ENCODE data around the gene DNAH14.
"Not testable (repeated sequence)": the region's sequence is repeated elsewhere in the genome, so short reads cannot be mapped to it uniquely, and the experiment has no call there.

Gene DNAH14

DNA sequence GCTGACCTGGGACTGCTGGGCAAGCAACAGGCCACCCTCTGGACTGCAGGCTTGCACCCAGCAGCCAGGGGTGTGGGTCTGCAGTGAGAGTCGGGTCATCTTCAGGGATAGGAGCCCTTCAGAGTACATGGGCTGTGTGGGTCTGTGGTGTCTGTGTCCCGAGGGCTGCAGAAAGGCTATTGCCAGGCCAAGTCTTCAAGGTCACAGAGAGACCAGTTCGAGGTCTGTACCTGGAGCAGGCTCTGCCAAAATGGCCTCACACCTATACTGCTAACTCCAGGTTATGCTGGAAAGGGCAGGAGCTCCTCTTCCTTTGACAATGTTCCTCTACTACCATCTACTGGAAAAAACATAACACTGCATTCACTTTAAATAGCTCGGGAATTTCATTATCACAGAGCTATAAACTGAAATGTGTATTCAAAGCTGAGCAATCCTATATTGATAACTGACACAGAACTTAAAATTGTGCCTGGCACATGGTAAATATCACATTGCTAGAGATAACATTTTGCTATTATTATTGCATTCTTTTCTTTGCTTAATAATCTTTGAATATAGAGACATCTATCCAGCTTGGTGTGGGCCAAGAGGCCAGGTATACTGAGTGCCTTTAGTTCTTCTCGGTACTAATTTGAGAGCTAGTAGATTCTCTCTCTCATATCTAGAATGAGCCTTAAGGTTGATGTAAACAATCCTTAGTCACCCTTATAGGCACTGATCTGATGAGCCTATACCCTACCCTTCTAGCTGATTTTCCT is 6.9 kb upstream of the DNAH14 start:
- no peak for DNase-seq

DNA sequence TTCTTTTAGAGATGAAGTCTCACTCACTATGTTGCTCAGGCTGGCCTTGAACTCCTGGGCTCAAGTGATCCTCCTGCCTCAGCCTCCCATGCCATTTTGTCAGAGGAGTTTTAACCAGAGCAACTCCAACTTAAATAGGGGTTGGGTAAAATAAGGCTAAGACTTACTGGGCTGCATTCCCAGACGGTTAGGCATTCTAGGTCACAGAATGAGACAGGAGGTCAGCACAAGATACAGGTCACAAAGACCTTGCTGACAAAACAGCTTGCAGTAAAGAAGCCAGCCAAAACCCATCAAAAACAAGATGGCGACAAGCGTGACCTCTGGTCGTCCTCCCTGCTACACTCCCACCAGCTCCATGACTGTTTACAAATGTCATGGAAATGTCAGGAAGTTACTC is 5.7 kb upstream of the DNAH14 start:
- no peak for DNase-seq

DNA sequence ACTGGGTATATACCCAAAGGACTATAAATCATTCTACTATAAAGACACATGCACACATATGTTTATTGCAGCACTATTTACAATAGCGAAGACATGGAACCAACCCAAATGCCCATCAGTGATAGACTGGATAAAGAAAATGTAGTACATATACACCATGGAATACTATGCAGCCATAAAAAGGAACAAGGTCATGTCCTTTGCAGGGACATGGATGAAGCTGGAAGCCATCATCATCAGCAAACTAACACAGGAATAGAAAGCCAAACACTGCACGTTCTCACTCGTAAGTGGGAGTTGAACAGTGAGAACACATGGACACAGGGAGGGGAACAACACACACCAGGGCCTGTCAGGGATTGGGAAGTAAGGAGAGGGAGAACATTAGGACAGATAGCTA is 1.8 kb upstream of the DNAH14 start:
- DNase-seq: not testable (repeated sequence)

DNA sequence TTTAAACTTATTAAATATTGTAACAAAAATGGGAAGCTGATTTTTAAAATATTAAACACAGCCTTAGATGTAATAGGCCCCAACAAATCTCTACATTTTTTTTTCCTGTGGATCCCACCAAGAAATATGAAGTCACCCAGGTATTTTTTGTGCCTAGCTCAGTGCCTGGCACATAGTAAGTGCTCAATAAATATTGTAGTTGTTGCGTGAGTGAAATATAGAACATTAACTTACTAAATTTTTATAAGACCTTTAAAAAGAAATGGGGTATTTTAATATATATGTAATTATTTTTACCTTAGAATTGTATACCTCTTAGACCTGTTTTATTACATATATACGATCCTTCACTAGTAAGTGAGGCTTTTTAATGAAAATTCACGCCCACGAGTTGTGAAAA is 569 bp upstream of the DNAH14 start:
- DNase-seq: no peak

DNA sequence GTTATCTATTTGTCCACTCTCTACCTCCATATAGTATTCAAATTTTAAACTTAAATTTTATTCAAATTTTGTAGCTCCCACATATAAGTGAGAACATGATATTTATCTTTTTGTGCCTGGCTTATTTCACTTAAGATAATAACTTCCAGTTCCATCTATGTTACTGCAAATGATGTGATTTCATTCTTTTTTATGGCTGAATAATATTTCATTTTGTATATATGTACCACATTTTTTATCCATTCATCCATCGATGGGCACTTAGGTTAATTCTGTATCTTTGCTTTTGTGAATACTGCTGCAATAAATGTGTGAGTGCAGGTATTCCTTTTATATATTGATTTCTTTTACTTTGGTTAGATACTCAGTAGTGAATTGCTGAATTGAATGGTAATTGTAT is 2.1 kb downstream of the DNAH14 start:
- DNase-seq: no peak

DNA sequence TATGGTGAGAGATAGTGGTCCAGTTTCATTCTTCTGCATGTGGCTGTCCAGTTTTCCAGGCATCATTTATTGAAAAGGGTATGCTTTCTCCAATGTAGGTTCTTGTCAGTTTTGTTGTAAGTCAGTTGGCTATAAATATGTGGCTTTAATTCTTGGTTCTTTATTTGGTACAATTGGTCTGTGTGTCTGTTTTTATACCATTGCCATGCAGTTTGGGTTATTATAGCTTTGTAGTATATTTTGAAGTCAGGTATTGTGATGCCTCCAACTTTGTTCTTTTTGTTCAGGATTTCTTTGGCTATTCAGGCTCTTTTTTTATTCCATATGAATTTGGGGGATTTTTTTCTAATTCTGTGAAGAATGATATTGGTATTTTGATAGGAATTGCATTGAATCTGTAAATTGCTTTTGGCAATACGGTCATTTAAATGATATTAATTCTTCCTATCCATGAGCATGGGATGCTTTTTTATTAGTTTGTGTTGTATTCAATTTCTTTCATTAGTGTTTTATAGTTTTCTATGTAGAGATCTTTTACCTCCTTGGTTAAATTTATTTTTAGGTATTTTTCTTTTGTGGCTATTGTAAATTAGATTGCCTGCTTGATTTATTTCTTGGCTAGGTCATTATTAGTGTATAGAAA is 3.3 kb downstream of the DNAH14 start:
- no peak for DNase-seq

DNA sequence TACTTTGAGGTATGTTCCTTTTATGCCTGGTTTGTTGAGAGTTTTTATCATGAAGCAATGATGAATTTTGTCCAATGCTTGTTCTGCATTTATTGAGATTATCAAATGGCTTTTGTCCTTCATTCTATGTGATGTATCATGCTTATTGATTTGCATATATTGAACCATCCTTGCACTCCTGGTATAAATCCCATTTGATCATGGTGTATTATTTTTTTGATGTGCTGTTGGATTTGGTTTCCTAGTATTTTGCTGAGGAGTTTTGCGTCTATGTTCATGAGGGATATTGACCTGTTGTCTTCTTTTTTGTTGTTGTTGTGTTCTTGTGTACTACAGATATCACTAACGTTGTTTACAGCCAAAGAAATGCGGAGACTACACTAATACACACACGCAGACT is 4.1 kb downstream of the DNAH14 start:
- no peak for DNase-seq

DNA sequence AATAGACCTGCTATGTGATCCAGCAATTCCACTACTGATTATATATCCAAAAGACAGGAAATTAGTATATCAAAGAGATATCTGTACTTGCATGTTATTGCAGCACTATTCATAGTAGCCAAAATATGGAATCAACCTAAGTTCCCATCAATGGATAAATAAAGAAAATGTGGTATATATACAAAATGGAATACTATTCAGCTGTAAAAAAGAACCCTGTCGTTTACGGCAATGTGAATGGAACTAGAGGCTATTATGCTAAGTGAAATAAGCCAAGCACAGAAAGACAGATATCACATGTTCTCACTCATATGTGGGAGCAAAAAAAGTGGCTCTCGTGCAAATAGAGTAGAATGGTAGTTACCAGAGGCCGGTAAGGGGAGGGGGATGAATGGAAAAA is 9.2 kb downstream of the DNAH14 start:
- DNase-seq: no peak

DNA sequence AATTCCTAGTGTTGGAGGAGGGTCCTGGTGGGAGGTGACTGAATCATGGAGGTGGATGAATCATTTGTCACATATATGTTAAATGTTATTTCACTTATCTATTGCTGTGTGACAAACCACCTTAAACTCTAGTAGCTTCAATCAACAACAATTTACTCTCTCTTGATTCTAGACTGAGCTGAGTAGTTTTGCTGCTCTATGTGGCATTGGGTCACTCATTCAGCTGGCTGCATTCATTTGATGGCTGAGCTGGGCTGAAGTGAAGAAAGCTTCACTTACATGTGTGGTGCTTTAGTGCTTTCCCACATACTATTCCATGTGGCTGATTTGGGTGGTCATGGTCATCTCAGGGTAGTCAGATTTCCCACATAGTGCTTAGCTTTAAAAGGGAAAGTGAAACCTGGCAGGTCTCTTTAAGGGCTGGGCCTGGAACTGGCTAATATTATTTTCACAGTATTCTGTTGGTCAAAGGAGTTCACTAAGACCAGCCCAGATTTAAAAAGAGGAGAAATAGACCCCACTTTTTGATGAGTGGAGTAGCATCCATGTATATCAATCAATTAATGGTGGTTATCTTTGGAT is 10.5 kb downstream of the DNAH14 start:
- no peak for DNase-seq

DNA sequence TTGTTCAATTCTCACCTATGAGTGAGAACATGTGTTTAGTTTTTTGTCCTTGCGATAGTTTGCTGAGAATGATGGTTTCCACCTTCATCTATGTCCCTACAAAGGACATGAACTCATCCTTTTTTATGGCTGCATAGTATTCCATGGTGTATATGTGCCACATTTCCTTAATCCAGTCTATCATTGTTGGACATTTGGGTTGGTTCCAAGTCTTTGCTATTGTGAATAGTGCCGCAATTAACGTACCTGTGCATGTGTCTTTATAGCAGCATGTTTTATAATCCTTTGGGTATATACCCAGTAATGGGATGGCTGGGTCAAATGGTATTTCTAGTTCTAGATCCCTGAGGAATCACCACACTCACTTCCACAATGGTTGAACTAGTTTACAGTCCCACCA is 11.3 kb downstream of the DNAH14 start:
- DNase-seq: not testable (repeated sequence)

DNA sequence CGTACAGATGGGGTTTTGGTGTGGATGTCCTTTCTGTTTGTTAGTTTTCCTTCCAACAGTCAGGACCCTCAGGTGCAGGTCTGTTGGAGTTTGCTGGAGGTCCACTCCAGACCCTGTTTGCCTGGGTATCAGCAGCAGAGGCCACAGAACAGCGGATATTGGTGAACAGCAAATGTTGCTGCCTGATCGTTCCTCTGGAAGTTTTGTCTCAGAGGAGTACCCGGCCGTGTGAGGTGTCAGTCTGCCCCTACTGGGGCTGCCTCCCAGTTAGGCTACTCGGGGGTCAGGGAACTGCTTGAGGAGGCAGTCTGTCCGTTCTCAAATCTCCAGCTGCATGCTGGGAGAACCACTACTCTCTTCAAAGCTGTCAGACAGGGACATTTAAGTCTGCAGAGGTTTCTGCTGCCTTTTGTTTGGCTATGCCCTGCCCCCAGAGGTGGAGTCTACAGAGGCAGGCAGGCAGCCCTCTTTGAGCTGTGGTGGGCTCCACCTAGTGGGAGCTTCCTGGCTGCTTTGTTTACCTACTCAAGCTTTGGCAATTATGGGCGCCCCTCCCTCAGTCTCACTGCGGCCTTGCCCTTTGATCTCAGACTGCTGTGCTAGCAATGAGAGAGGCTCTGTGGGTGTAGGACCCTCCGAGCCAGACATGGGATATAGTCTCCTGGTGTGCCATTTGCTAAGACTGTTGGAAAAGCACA is 16.3 kb downstream of the DNAH14 start:
- DNase-seq: not testable (repeated sequence)

DNA sequence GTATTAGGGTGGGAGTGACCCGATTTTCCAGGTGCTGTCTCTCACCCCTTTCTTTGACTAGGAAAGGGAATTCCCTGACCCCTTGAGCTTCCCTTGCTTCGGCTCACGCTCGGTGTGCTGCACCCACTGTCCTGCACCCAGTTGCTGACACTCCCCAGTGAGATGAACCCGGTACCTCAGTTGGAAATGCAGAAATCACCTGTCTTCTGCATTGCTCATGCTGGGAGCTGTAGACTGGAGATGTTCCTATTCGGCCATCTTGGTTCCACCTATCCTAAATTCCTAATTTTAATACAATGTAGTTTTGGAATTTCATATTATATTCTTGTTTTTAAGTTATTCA is 16.8 kb downstream of the DNAH14 start:
- not testable (repeated sequence) for DNase-seq

DNA sequence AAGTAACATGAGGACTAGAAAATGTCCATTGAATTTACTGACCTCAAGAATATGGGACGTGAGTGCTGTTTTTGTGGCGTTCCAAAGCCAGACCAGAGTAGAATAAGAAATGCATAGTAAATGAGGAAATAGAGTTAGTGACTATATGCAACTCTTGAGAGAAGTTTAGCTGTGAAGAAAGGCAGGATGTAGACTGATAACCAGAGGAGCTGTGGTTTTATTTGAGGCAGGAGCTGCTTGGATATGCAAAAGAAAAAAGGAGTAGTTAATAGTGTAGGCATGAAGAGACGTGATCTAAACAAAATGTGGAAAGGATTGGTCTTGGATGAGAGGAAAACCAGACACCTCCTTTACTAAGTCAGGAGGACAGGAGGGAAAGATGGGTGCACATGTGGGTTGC is 28.2 kb downstream of the DNAH14 start:
- no peak for DNase-seq

DNA sequence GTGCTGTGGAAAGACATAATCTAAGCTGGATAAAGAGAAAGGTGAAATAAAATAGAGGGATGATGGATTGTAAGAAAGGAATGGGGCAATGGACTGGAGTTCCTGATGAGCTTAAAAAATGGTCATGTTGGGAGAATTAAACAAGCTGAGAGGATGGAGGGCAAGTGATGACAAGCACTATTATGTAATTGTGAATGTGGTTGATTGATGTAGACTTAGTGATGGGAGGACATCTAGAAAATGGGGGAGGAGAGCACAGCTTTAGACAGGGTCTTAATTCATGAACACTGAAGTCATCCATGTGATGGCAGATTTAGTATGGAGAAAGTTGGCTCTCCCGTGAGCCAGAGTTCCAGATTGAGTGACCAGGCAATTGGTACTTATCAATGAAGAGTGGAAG is 29.0 kb downstream of the DNAH14 start:
- no peak for DNase-seq

DNA sequence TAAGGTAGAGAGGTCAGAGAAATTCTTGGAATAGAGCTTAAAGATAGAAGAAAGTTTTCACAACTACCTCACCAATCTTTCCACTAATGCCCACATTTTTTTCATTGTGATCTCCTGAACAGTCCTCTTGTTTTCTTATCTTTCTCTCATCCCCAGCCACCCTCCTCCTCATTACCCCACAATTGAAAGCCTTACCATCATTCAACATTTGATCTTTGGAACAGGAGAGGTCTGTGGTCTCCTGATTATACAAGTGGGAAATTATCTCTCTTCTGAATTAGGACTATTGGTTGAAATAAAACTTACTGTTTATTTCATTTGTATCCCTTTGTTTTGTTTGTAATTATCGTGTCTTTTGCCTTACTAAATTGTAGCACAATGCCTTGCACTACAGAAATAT is 29.6 kb downstream of the DNAH14 start:
- no peak for DNase-seq

DNA sequence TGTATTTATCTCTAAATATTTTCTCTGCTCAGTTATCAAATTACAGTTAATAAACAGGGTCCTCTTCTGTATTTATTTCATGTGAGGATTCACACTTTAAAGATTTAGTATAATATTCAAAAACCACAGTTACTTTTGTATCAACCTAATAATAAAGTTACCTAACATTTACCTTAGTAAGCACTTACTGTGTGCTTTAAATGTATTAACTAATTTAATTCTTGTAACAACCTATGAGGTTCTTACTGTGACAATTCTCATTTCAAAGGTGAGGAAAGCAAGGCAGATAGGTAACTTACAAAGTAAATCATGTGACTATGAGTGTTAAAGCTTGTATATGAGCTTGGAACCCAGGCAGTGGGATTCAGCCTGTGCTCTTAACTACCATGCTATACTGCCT is 30.2 kb downstream of the DNAH14 start:
- DNase-seq: no peak

DNA sequence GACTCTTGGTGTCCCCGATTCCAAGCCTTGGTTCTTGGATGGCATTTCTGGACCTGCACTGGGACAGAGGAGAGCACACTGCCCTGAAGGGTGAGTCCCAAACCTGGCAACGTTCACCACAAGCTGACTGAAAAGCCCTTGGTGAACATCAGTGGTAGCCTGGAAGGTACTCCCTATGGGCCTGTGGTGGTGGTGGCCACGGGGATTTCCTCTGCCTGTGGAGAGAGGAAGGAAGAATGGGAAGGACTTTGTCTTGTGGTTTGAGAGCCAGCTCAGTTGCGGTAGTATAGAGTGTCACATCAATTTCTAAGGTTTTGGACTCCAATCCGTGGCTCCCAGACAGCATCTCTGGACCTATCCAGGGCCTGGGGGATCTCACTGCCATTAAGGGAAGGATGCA is 50.7 kb downstream of the DNAH14 start:
- DNase-seq: no peak

DNA sequence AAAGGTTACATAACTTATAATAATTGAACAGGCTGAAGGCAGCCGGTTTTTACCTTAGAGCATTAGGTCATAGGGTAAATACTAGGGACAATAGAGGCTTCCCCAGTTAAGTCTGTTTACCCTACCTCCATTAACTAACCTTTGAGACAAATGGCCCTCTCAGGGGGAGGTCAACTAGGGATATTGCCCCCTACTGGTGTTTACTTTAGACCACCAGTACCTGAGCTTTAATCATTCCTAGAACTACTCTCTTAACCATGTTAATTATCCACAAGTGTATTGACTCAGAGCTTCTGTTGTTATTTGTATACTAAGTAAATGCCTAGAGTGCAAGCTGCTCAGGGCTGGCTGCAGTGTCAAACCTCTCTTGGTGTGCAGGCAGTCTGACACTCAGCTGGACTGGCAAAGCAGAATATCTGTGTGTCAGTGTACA is 52.5 kb downstream of the DNAH14 start:
- DNase-seq: not testable (repeated sequence)

DNA sequence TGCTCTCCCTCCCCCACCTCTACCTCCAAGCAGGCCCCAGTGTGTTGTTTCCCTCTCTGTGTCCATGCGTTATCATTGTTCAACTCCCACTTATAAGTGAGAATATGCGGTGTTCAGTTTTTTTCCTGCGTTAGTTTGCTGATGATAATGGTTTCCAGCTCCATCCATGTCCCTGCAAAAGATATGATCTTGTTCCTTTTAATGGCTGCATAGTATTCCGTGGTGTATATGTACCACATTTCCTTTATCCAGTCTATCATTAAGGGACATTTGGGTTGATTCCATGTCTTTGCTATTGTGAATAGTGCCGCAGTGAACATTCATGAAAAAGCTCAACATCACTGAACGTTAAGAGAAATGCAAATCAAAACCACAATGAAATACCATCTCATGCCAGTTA is 58.6 kb downstream of the DNAH14 start:
- DNase-seq: no peak

DNA sequence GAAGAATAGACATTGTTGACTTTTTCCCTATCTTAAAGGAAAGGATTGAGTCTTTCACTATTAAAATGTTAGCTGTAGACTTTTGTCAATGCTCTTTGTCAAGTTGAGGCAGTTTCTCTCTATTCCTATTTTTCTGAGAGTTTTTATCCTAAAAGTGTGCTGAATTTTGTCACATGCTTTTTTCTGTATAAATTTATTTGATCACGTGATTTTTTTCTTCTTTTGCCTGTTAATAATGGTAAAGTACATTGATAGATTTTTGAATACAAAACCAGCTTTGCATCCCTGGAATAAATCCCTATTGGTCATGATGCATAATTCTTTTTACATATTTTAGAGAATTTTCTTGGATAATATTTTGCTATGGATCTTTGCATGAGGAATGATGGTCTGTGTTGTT is 60.1 kb downstream of the DNAH14 start:
- DNase-seq: no peak

DNA sequence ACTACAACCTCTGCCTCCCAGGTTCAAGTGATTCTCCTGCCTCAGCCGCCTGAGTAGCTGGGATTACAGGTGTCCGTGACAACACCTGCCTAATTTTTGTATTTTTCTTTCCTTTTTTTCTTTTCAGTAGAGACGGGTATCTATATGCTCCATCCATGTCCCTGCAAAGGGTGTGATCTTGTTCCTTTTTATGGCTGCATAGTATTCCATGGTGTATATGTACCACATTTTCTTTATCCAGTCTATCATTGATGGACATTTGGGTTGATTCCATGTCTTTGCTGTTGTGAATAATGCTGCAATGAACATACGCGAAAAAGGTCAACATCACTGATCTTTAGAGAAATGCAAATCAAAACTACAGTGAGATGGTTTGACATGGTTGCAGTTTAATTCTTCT is 62.1 kb downstream of the DNAH14 start:
- not testable (repeated sequence) for DNase-seq

DNA sequence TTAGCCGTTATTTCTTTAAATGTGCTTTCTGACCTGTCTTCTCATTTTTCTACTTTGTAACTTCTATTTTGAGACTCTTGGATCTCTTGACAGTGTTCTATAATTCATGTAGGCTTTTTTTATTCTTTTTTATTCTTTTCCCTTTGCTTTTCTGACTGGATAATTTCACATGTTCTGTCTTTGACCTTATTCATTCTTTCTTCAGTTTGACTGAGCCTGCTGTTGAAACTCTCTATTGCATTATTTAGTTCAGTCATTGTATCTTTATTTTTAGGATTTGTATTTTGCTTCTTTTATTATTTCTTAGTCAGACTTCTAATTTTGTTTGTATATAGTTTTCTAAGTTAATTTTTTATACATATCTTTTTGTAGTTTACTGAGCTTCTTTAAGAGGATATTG is 66.1 kb downstream of the DNAH14 start:
- no peak for DNase-seq

DNA sequence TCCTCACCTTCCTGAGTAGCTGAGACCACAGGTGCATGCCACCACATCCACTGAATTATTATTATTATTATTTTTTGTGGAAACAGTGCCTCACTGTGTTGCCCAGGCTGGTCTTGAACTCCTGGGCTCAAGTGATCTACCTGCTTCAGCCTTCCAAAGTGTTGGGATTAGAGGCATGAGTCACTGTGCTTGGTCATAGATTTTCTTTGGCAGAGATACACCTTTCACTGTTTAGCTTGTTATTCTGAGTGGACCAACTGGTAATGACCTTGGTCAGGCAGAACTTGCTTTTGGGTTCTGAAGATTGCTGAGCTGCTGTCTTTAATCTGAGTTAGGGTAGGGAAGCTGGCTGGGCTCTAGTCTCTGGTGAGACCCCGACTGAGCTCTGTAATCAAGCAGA is 66.8 kb downstream of the DNAH14 start:
- DNase-seq: no peak

DNA sequence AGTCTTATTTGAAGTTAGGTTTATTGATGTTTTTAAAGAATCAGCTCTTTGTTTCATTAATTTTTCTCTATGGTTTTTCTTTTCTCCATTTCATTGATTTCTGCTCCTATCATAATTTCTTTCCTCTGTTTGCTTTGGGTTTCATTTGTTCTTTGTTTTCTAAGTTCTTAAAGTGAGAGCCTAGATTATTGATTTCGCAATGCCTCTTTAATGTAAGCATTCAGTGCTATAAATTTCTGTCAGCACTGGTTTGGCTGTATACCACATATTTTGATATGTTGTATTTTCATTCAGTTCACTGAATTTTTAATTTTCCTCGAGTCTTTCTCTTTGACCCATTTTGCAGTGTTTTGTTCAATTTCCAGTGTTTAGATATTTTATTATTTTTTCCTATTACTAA is 68.7 kb downstream of the DNAH14 start:
- DNase-seq: no peak
